WTC11 (cell line): ENCODE measurements around the gene TMEM256. TPM values are rescaled to one million over a fixed set of nuclear protein-coding genes. Genes with fewer than 3 reads are reported as not detected.

Source experiments
- ATAC-seq: fragments of 200-7000 bp; cut with Tn5 transposase; 2 replicates; pipeline ENCODE4 v1.10.0; 2021; ENCODE audit warnings: mild to moderate bottlenecking, moderate library complexity
- CTCF ChIA-PET: fragments of 300-600 bp; sonication (Branson Sonifier 250); formaldehyde crosslinking; loops from one replicate; lab custom pipeline; 2021; ENCODE audit warnings: antibody characterized with exemption; lab: Charles Lee
- POLR2A ChIA-PET: fragments of 350-600 bp; sonication (Branson Sonifier 250); formaldehyde crosslinking; loops from one replicate; lab custom pipeline; 2021; ENCODE audit warnings: antibody characterized with exemption; lab: Charles Lee
- DNase-seq: peaks from one replicate; pipeline ENCODE4 v3.0.0; 2021; ENCODE audit warnings: low spot score
- H3K27ac Mint-ChIP-seq: 2 replicates; pipeline ENCODE4 v1.8.0; 2021; ENCODE audit warnings: mixed read lengths
- H3K27me3 Mint-ChIP-seq: 2 replicates; pipeline ENCODE4 v1.8.0; 2021; ENCODE audit warnings: low read depth, mild to moderate bottlenecking, moderate library complexity, mixed read lengths
- H3K36me3 Mint-ChIP-seq: 2 replicates; pipeline ENCODE4 v1.8.0; 2021; ENCODE audit warnings: mixed read lengths
- H3K4me1 Mint-ChIP-seq: 2 replicates; pipeline ENCODE4 v1.8.0; 2022; ENCODE audit warnings: mixed read lengths
- H3K4me3 Mint-ChIP-seq: 2 replicates; pipeline ENCODE4 v1.8.0; 2021; ENCODE audit warnings: mild to moderate bottlenecking, moderate library complexity, mixed read lengths
- H3K9me3 Mint-ChIP-seq: 2 replicates; pipeline ENCODE4 v1.8.0; 2021; ENCODE audit warnings: mixed read lengths
- MXD4 ChIP-seq: fragments of 250-450 bp; sonication (Bioruptor Pico); IDR thresholded peaks from 2 replicates; pipeline ENCODE4 v1.8.0; 2021; ENCODE audit warnings: mild to moderate bottlenecking, moderate library complexity, borderline replicate concordance
- SP1 ChIP-seq: sonication (generic); formaldehyde crosslinking; conservative IDR thresholded peaks from 2 replicates; pipeline ENCODE4 v1.8.1; 2022; ENCODE audit warnings: missing genetic modification reagents
- ZNF281 ChIP-seq: sonication (generic); formaldehyde crosslinking; IDR thresholded peaks from 2 replicates; pipeline ENCODE4 v1.8.0; 2023; ENCODE audit warnings: mild to moderate bottlenecking, missing genetic modification reagents
- ZNF671 ChIP-seq: fragments of 250-450 bp; sonication (Bioruptor Pico); IDR thresholded peaks from 2 replicates; pipeline ENCODE4 v1.8.0; 2021; ENCODE audit warnings: mild to moderate bottlenecking
- total RNA-seq: library from RNA; stranded (reverse); gene quantifications from 3 replicates; pipeline ENCODE4 v1.2.3, GENCODE V29; 2021
- TF ChIP-seq, protein P1 (sequence below): fragments of 250-450 bp; sonication (Bioruptor Pico); IDR thresholded peaks from 2 replicates; pipeline ENCODE4 v1.8.0; 2021; ENCODE audit warnings: mild to moderate bottlenecking
- TF ChIP-seq, protein P2 (sequence below): sonication (generic); formaldehyde crosslinking; IDR thresholded peaks from 2 replicates; pipeline ENCODE4 v1.8.0; 2022; ENCODE audit warnings: missing genetic modification reagents
- TF ChIP-seq, protein P3 (sequence below): fragments of 200-600 bp; IDR thresholded peaks from 2 replicates; pipeline ENCODE4 v1.8.0; 2022; ENCODE audit warnings: antibody characterized with exemption
- TF ChIP-seq, protein P4 (sequence below): sonication (generic); formaldehyde crosslinking; IDR thresholded peaks from 2 replicates; pipeline ENCODE4 v1.8.1; 2023; ENCODE audit warnings: mild to moderate bottlenecking, missing genetic modification reagents, moderate library complexity

TMEM256 gene
- total RNA-seq, 1 experiment from 2014 or later = 132 TPM

GRCh38 chr17:7403977-7404736, at the start of gene TMEM256 (continued):
- TF ChIP-seq, protein P1, sequence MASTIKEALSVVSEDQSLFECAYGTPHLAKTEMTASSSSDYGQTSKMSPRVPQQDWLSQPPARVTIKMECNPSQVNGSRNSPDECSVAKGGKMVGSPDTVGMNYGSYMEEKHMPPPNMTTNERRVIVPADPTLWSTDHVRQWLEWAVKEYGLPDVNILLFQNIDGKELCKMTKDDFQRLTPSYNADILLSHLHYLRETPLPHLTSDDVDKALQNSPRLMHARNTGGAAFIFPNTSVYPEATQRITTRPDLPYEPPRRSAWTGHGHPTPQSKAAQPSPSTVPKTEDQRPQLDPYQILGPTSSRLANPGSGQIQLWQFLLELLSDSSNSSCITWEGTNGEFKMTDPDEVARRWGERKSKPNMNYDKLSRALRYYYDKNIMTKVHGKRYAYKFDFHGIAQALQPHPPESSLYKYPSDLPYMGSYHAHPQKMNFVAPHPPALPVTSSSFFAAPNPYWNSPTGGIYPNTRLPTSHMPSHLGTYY = no peak
- peak; percentile 66 for TF ChIP-seq SP1 (CRISPR knock-in tag)

GRCh38 chr17:7448461-7448860, 44.6 kb upstream of the TMEM256 start:
- ChIA-PET CTCF (no interaction called here), POLR2A (no interaction called here)
- Mint-ChIP-seq H3K27me3 (peaks cover 30% of the 10 kb centered on the region), H3K4me1 (peaks cover 19% of the 10 kb centered on the region), H3K4me3 (no peak overlapping the region), H3K27ac (no peak overlapping the region), H3K9me3 (no peaks in the 10 kb centered on the region), H3K36me3 (peaks cover 15% of the 10 kb centered on the region; the same call in 1 of the 2 replicates)
- TF ChIP-seq, protein P2, sequence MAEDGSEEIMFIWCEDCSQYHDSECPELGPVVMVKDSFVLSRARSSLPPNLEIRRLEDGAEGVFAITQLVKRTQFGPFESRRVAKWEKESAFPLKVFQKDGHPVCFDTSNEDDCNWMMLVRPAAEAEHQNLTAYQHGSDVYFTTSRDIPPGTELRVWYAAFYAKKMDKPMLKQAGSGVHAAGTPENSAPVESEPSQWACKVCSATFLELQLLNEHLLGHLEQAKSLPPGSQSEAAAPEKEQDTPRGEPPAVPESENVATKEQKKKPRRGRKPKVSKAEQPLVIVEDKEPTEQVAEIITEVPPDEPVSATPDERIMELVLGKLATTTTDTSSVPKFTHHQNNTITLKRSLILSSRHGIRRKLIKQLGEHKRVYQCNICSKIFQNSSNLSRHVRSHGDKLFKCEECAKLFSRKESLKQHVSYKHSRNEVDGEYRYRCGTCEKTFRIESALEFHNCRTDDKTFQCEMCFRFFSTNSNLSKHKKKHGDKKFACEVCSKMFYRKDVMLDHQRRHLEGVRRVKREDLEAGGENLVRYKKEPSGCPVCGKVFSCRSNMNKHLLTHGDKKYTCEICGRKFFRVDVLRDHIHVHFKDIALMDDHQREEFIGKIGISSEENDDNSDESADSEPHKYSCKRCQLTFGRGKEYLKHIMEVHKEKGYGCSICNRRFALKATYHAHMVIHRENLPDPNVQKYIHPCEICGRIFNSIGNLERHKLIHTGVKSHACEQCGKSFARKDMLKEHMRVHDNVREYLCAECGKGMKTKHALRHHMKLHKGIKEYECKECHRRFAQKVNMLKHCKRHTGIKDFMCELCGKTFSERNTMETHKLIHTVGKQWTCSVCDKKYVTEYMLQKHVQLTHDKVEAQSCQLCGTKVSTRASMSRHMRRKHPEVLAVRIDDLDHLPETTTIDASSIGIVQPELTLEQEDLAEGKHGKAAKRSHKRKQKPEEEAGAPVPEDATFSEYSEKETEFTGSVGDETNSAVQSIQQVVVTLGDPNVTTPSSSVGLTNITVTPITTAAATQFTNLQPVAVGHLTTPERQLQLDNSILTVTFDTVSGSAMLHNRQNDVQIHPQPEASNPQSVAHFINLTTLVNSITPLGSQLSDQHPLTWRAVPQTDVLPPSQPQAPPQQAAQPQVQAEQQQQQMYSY (CRISPR knock-in tag) = no peak
- TF ChIP-seq ZNF671 (CRISPR knock-in tag) (no peak), ZNF281 (CRISPR knock-in tag) (no peak), MXD4 (no peak)
- no peak for ATAC-seq
- no peak for DNase-seq

DNA sequence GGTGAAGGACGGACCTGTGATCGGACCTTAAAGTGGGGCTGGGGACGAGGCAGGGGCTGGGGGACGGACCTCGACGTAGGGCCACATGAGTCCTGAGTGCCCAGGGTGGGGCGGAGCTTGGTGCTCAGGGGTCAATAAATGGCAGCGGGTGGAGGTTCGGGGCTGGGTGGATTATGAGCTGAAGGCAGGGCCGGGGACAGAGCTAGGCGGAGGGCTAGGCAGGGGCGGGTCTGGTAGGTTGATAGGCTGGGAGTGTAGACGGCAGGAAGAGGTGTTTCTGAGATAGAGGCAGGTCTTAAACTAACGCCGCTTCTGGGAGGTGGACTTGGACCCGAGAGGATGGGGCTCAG, 41.7 kb upstream of the TMEM256 start:
- ATAC-seq = peak; percentile 91
- peaks cover 13% of the 10 kb centered on the region; the same call in 1 of the 2 replicates for H3K36me3 Mint-ChIP-seq

More for the DNA sequence above, 41.7 kb upstream of the TMEM256 start:
- Mint-ChIP-seq H3K4me1 (peaks cover 33% of the 10 kb centered on the region), H3K4me3 (peak overlapping the region; percentile 87), H3K27ac (peak overlapping the region; percentile 99), H3K27me3 (peaks cover 39% of the 10 kb centered on the region), H3K9me3 (no peaks in the 10 kb centered on the region)
- CTCF ChIA-PET = interaction anchor here (0.6 to 2.9 kb wide), 19 partner anchors 8 to 189 kb away, joined by 3 to 19 read pairs (median 5); partner anchors contain the start of genes PLSCR3, TMEM102, TMEM256 and TMEM95
- POLR2A ChIA-PET = interaction anchor here (0.7 to 2.4 kb wide), 9 partner anchors 10 to 116 kb away, joined by 3 to 24 read pairs (median 5); partner anchors contain the start of genes NLGN2, POLR2A, TMEM102 and TMEM256
- TF ChIP-seq, protein P3, sequence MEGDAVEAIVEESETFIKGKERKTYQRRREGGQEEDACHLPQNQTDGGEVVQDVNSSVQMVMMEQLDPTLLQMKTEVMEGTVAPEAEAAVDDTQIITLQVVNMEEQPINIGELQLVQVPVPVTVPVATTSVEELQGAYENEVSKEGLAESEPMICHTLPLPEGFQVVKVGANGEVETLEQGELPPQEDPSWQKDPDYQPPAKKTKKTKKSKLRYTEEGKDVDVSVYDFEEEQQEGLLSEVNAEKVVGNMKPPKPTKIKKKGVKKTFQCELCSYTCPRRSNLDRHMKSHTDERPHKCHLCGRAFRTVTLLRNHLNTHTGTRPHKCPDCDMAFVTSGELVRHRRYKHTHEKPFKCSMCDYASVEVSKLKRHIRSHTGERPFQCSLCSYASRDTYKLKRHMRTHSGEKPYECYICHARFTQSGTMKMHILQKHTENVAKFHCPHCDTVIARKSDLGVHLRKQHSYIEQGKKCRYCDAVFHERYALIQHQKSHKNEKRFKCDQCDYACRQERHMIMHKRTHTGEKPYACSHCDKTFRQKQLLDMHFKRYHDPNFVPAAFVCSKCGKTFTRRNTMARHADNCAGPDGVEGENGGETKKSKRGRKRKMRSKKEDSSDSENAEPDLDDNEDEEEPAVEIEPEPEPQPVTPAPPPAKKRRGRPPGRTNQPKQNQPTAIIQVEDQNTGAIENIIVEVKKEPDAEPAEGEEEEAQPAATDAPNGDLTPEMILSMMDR = no peak
- TF ChIP-seq, protein P4, sequence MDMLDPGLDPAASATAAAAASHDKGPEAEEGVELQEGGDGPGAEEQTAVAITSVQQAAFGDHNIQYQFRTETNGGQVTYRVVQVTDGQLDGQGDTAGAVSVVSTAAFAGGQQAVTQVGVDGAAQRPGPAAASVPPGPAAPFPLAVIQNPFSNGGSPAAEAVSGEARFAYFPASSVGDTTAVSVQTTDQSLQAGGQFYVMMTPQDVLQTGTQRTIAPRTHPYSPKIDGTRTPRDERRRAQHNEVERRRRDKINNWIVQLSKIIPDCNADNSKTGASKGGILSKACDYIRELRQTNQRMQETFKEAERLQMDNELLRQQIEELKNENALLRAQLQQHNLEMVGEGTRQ = 0 out of 2 replicates have a peak, but pooled peaks have one; percentile 5
- 0 out of 2 replicates have a peak, but pooled peaks have one; percentile 2 for TF ChIP-seq SP1 (CRISPR knock-in tag)
- peak; percentile 91 for DNase-seq
